ENCODE results near the gene REPIN1. TPM values are rescaled to one million over a fixed set of nuclear protein-coding genes. Genes with fewer than 3 reads are reported as not detected.

REPIN1 gene
- total RNA-seq, 1 experiment from 2014 or later, result 106 TPM

DNA sequence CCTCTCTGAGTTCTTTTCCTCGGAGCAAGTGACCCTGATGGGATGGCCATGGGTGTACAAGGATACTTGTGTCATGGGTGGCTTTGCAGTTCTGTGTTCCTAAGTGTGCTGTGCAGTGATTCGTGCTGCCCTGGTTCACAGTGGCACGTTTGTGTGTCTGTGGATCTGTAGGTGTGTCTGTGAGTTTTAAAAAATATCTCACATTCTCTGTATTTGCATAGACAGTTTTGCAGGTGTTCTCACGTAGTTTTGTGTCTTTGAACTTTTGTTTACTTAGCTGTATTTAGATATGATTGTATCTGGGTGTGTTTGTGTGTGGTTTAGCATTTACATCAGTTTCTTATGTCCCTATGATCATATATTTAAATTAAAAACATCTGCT, 14.2 kb downstream of the REPIN1 start:
- Histone ChIP-seq H4K8ac (replicated peaks; ENCODE audit: insufficient read length, low read depth, low read length) (no peak overlapping the region), H2BK120ac (ENCODE audit: low read depth, low read length, poor library complexity, severe bottlenecking) (no peak overlapping the region), H3K23me2 (ENCODE audit: insufficient read length, low read depth, low read length, poor library complexity, severe bottlenecking) (peaks cover 11% of the 10 kb centered on the region), H3T11ph (ENCODE audit: low read length) (no peak overlapping the region), H3K27me3 (ENCODE audit: insufficient read depth, low read length) (no peaks in the 10 kb centered on the region), H3K9ac (ENCODE audit: extremely low read depth, insufficient read length, low read length) (no peak overlapping the region), H3K4ac (ENCODE audit: low read depth, low read length) (no peak overlapping the region), H3K56ac (ENCODE audit: insufficient read length, low read depth, low read length) (no peak overlapping the region), H2AFZ (ENCODE audit: low read length) (no peak overlapping the region), H4K5ac (ENCODE audit: insufficient read length, low read depth, low read length) (no peak overlapping the region), H2BK15ac (ENCODE audit: low read depth, low read length) (no peak overlapping the region), H3K4me1 (ENCODE audit: insufficient read depth, low read length) (peaks cover 12% of the 10 kb centered on the region), H3K4me2 (ENCODE audit: insufficient read depth, insufficient read length, low read length) (no peak overlapping the region), H4K91ac (ENCODE audit: insufficient read length, low read depth, low read length) (no peak overlapping the region), H3K9me3 (ENCODE audit: control insufficient read depth, low read depth, low read length) (no peaks in the 10 kb centered on the region), H3K14ac (ENCODE audit: insufficient read depth, low read length) (no peak overlapping the region), H4K20me1 (ENCODE audit: control insufficient read depth, insufficient read depth, insufficient read length) (no peaks in the 10 kb centered on the region), H3K23ac (ENCODE audit: insufficient read length, low read depth, low read length) (no peak overlapping the region), H3K27ac (ENCODE audit: insufficient read length, low read depth, low read length) (no peak overlapping the region), H3K18ac (ENCODE audit: insufficient read length, low read depth, low read length) (no peak overlapping the region), H3K79me2 (ENCODE audit: insufficient read depth, low read length) (peaks cover 9% of the 10 kb centered on the region; the same call in 1 of the 2 replicates), H2AK5ac (ENCODE audit: insufficient read length, low read length) (no peak overlapping the region), H3K79me1 (ENCODE audit: insufficient read depth, low read depth, low read length, poor library complexity, severe bottlenecking) (no peaks in the 10 kb centered on the region), H2BK20ac (ENCODE audit: low read depth, low read length, poor library complexity, severe bottlenecking) (no peak overlapping the region), H2BK5ac (ENCODE audit: insufficient read length, low read length) (no peak overlapping the region), H2BK12ac (ENCODE audit: insufficient read length, low read depth, low read length) (no peak overlapping the region)
- peaks cover 71 to 83% of the 10 kb centered on the region in 2 experiments for H3K4me1 Mint-ChIP-seq
- no peak for DNase-seq
- H3K27me3 Mint-ChIP-seq (ENCODE audit: low read depth), result no peaks in the 10 kb centered on the region
- no CpG with 5 or more reads among the region's 4 CpGs for WGBS (ENCODE audit: extremely low coverage, insufficient read length, low lambda C conversion rate)
- peak overlapping the region in 1 of 2 experiments; percentile 72; a peak in 1 of 5 replicates for H3K4me3 Mint-ChIP-seq
- H3K36me3 Mint-ChIP-seq (ENCODE audit: insufficient read depth in 1 of 3, low read depth in 3 of 3), result peaks cover 11 to 27% (median 14%) of the 10 kb centered on the region in 3 experiments; a peak in 6 of 7 replicates
- TF ChIP-seq, protein P1, sequence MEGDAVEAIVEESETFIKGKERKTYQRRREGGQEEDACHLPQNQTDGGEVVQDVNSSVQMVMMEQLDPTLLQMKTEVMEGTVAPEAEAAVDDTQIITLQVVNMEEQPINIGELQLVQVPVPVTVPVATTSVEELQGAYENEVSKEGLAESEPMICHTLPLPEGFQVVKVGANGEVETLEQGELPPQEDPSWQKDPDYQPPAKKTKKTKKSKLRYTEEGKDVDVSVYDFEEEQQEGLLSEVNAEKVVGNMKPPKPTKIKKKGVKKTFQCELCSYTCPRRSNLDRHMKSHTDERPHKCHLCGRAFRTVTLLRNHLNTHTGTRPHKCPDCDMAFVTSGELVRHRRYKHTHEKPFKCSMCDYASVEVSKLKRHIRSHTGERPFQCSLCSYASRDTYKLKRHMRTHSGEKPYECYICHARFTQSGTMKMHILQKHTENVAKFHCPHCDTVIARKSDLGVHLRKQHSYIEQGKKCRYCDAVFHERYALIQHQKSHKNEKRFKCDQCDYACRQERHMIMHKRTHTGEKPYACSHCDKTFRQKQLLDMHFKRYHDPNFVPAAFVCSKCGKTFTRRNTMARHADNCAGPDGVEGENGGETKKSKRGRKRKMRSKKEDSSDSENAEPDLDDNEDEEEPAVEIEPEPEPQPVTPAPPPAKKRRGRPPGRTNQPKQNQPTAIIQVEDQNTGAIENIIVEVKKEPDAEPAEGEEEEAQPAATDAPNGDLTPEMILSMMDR (conservative IDR thresholded peaks at IDR 0.05), result no peak
- H3K27ac Mint-ChIP-seq, result peak overlapping the region in 2 of 3 experiments; percentile 98; a peak in 5 of 7 replicates
- H3K9me3 Mint-ChIP-seq, result no peaks in the 10 kb centered on the region

All from H9 (cell line).